H1 (cell line): ENCODE results near the gene BMERB1. TPM values are rescaled to one million over a fixed set of nuclear protein-coding genes. Genes with fewer than 3 reads are reported as not detected.

Experiments used
- CTCF ChIA-PET: fragments of 300-600 bp; sonication (Branson Sonifier 250); formaldehyde crosslinking; loops from one replicate; lab custom pipeline; 2021; ENCODE audit not compliant: partially characterized antibody; lab: Charles Lee
- POLR2A ChIA-PET: fragments of 300-600 bp; sonication (Branson Sonifier 250); formaldehyde crosslinking; loops from one replicate; lab custom pipeline; 2021; ENCODE audit warnings: inconsistent platforms; ENCODE audit not compliant: partially characterized antibody; lab: Charles Lee
- DNase-seq, 2 experiments: peaks; one replicate each; pipeline versions ENCODE4 v3.0.0 to v3.0.0-alpha.2; 2010 to 2022; ENCODE audit warnings: low spot score in 2 of 2, low read depth in 1 of 2, mixed read lengths in 1 of 2
- FAIRE-seq: peaks from 2 replicates; lab custom pipeline; 2011; peaks lifted over from hg19 to GRCh38; lab: Jason Lieb, UNC
- H2AFZ ChIP-seq: 2 replicates; pipeline ENCODE4 v1.8.1; 2012; ENCODE audit warnings: low read length, inconsistent platforms
- H2AK5ac ChIP-seq: 2 replicates; pipeline ENCODE4 v1.6.1; 2013; ENCODE audit warnings: low read depth, low read length
- H2BK120ac ChIP-seq: replicated peaks from 2 replicates; pipeline ENCODE3; 2013; ENCODE audit warnings: low read depth, low read length, inconsistent platforms
- H2BK12ac ChIP-seq: 2 replicates; pipeline ENCODE4 v1.6.1; 2013; ENCODE audit warnings: low read depth, low read length
- H2BK15ac ChIP-seq: 2 replicates; pipeline ENCODE4 v1.6.1; 2013; ENCODE audit warnings: low read length
- H2BK20ac ChIP-seq: 2 replicates; pipeline ENCODE4 v1.6.1; 2013; ENCODE audit warnings: low read length
- H2BK5ac ChIP-seq: 2 replicates; pipeline ENCODE4 v1.6.1; 2013; ENCODE audit warnings: low read depth, low read length
- H3K14ac ChIP-seq: 2 replicates; pipeline ENCODE4 v1.6.1; 2013; ENCODE audit warnings: inconsistent platforms; ENCODE audit not compliant: insufficient read length
- H3K18ac ChIP-seq: 2 replicates; pipeline ENCODE4 v1.6.1; 2013; ENCODE audit warnings: low read length; ENCODE audit errors: extremely low read depth
- H3K23ac ChIP-seq: 2 replicates; pipeline ENCODE4 v1.6.1; 2013; ENCODE audit warnings: inconsistent platforms; ENCODE audit not compliant: insufficient read length
- H3K23me2 ChIP-seq: 2 replicates; pipeline ENCODE4 v1.6.1; 2013; ENCODE audit warnings: low read depth, low read length
- H3K27ac ChIP-seq: 2 replicates; pipeline ENCODE4 v1.6.1; 2011; ENCODE audit warnings: low read depth, low read length, inconsistent platforms
- H3K27me3 ChIP-seq, 4 experiments: replicated peaks in 1 of 4; 1 replicate in 1 of 4; 2 replicates in 3 of 4; pipeline versions ENCODE4 v1.6.1 to v1.8.1; 2011 to 2013; ENCODE audit warnings: low read length in 3 of 4, mild to moderate bottlenecking in 3 of 4, inconsistent platforms in 2 of 4, mixed read lengths in 2 of 4, moderate library complexity in 1 of 4; ENCODE audit not compliant: control insufficient read depth in 3 of 4, insufficient read depth in 3 of 4; ENCODE audit errors: extremely low read depth in 1 of 4
- H3K36me3 ChIP-seq, 4 experiments: 2 replicates each; pipeline versions ENCODE4 v1.6.1 to v1.8.1; 2011 to 2013; ENCODE audit warnings: mild to moderate bottlenecking in 4 of 4, low read length in 3 of 4, moderate library complexity in 2 of 4, control low read depth in 1 of 4, inconsistent platforms in 1 of 4; ENCODE audit not compliant: insufficient read depth in 4 of 4, control insufficient read depth in 2 of 4
- H3K4ac ChIP-seq: replicated peaks from 2 replicates; pipeline ENCODE3; 2013; ENCODE audit warnings: low read length, low read depth, mixed read lengths, inconsistent platforms; ENCODE audit not compliant: insufficient read length
- H3K4me1 ChIP-seq, 4 experiments: replicated peaks in 1 of 4; 1 replicate in 1 of 4; 2 replicates in 3 of 4; pipeline versions ENCODE4 v1.6.1 to v1.8.1; 2011 to 2013; ENCODE audit warnings: low read length in 3 of 4, inconsistent platforms in 2 of 4, mixed read lengths in 1 of 4; ENCODE audit not compliant: insufficient read depth in 4 of 4, control insufficient read depth in 3 of 4
- H3K4me2 ChIP-seq, 2 experiments: 2 replicates each; pipeline versions ENCODE4 v1.6.1 to v1.8.1; 2011 to 2013; ENCODE audit warnings: low read depth in 2 of 2, low read length in 2 of 2, control low read depth in 1 of 2, inconsistent platforms in 1 of 2, mild to moderate bottlenecking in 1 of 2; ENCODE audit not compliant: insufficient read depth in 1 of 2
- H3K4me3 ChIP-seq, 4 experiments: fragments of 200-600, 300-600 bp in 1 of 4; sonication (generic), shearing (Covaris generic), sonication (Bioruptor Twin) in 1 of 4; 2 replicates each; pipeline versions ENCODE4 v1.5.1 to v1.8.1; 2011 to 2016; ENCODE audit warnings: low read length in 4 of 4, low read depth in 3 of 4, control low read depth in 2 of 4, inconsistent platforms in 2 of 4, mild to moderate bottlenecking in 2 of 4, mixed read lengths in 1 of 4, moderate library complexity in 1 of 4; ENCODE audit not compliant: insufficient read depth in 2 of 4; ENCODE audit errors: extremely low read depth in 1 of 4
- H3K56ac ChIP-seq: replicated peaks from 2 replicates; pipeline ENCODE3; 2013; ENCODE audit warnings: low read depth, mild to moderate bottlenecking, mixed read lengths, low read length, inconsistent platforms; ENCODE audit not compliant: insufficient read length
- H3K79me1 ChIP-seq: 2 replicates; pipeline ENCODE4 v1.6.1; 2013; ENCODE audit warnings: low read depth, low read length, control low read depth
- H3K79me2 ChIP-seq, 2 experiments: 2 replicates each; pipeline versions ENCODE4 v1.6.1 to v1.8.1; 2012 to 2013; ENCODE audit warnings: low read length in 2 of 2, mild to moderate bottlenecking in 2 of 2, inconsistent platforms in 1 of 2; ENCODE audit not compliant: insufficient read depth in 2 of 2, control insufficient read depth in 1 of 2
- H3K9ac ChIP-seq, 4 experiments: replicated peaks in 1 of 4; 1 replicate in 1 of 4; 2 replicates in 3 of 4; pipeline versions ENCODE4 v1.6.1 to v1.8.1; 2011 to 2013; ENCODE audit warnings: low read depth in 3 of 4, low read length in 3 of 4, control low read depth in 2 of 4, mild to moderate bottlenecking in 2 of 4, moderate library complexity in 2 of 4, inconsistent platforms in 1 of 4; ENCODE audit errors: extremely low read depth in 1 of 4
- H3K9me3 ChIP-seq, 2 experiments: 2 replicates each; pipeline versions ENCODE4 v1.6.1 to v1.8.1; 2012 to 2013; ENCODE audit warnings: mild to moderate bottlenecking in 2 of 2, moderate library complexity in 2 of 2, control low read depth in 1 of 2, inconsistent platforms in 1 of 2, low read depth in 1 of 2, low read length in 1 of 2, mixed read lengths in 1 of 2; ENCODE audit not compliant: insufficient read depth in 2 of 2
- H4K20me1 ChIP-seq, 2 experiments: replicated peaks in 1 of 2; 2 replicates each; pipeline versions ENCODE3 to v1.8.1; 2011 to 2013; ENCODE audit warnings: inconsistent platforms in 2 of 2, low read length in 2 of 2, mild to moderate bottlenecking in 1 of 2; ENCODE audit not compliant: insufficient read depth in 2 of 2, control insufficient read depth in 1 of 2
- H4K5ac ChIP-seq: 2 replicates; pipeline ENCODE4 v1.6.1; 2013; ENCODE audit warnings: low read length, low read depth, mixed read lengths, inconsistent platforms; ENCODE audit not compliant: insufficient read length
- H4K8ac ChIP-seq: 2 replicates; pipeline ENCODE4 v1.8.0; 2013; ENCODE audit warnings: mild to moderate bottlenecking, moderate library complexity, low read length, inconsistent platforms; ENCODE audit not compliant: insufficient read depth; ENCODE audit errors: extremely low read depth
- H4K91ac ChIP-seq: replicated peaks from 2 replicates; pipeline ENCODE3; 2013; ENCODE audit warnings: low read length, mixed read lengths, inconsistent platforms; ENCODE audit not compliant: insufficient read length
- CHD2 ChIP-seq: IDR thresholded peaks from 2 replicates; pipeline ENCODE4 v1.6.1; 2012; ENCODE audit warnings: low read length, improper control_type of control experiment
- KDM5A ChIP-seq: fragments of 200-600 bp; IDR thresholded peaks from 2 replicates; pipeline ENCODE4 v1.7.1; 2012; ENCODE audit warnings: mild to moderate bottlenecking, low read length, inconsistent platforms, mixed read lengths
- RBBP5 ChIP-seq: IDR thresholded peaks from 2 replicates; pipeline ENCODE4 v1.7.1; 2012; ENCODE audit warnings: low read depth, mild to moderate bottlenecking, inconsistent platforms, low read length, moderate library complexity, borderline replicate concordance
- RXRA ChIP-seq: IDR thresholded peaks from 2 replicates; pipeline ENCODE4 v1.6.1; 2011; ENCODE audit warnings: low read depth, mild to moderate bottlenecking, low read length, moderate library complexity; ENCODE audit not compliant: insufficient read depth
- SRF ChIP-seq: IDR thresholded peaks from 2 replicates; pipeline ENCODE4 v1.6.1; 2011; ENCODE audit warnings: mild to moderate bottlenecking, low read depth, low read length, moderate library complexity
- whole genome bisulfite sequencing, 2 experiments: shearing (Covaris generic) in 1 of 2; methylation state at CpG; one replicate each; pipeline versions ENCODE4 v1.1.6 to v1.1.7; 2013 to 2015; ENCODE audit warnings: low lambda C conversion rate in 2 of 2, mixed read lengths in 2 of 2, inconsistent platforms in 1 of 2, low coverage in 1 of 2, missing lambda C conversion rate in 1 of 2; ENCODE audit not compliant: insufficient replicate concordance in 2 of 2, insufficient coverage in 1 of 2, insufficient read length in 1 of 2; ENCODE audit errors: extremely low coverage in 1 of 2, missing lambda C conversion rate in 1 of 2; 5-methylcytosine and 5-hydroxymethylcytosine counted together
- polyA plus RNA-seq, 7 experiments: library from polyadenylated mRNA; depleted of rRNA in 3 of 7; stranded (reverse) in 5 of 7; unstranded in 2 of 7; fragments of >200 nt in 5 of 7; fragments of 200-250 nt in 2 of 7; gene quantifications; 1 replicate in 5 of 7; 2 replicates in 1 of 7; 4 replicates in 1 of 7; pipeline versions ENCODE4 v1.2.1 to v1.2.3, GENCODE V29; 2011 to 2013; ENCODE audit warnings: missing spikeins in 2 of 7, mixed read lengths in 2 of 7
- total RNA-seq: library from RNA; stranded (reverse); fragmentation: NEBNext Ultra II Directional; extraction: Animal tissue kit (Norgen Biotek cat#: 25700); gene quantifications from 2 replicates; pipeline ENCODE4 v1.2.1, GENCODE V29; 2021

BMERB1 gene
- total and polyA plus RNA-seq, 2 of the 8 experiments (the other 6 are each of a cell fraction or from before 2014, with no cell fraction given), result 23.5 to 27.1 TPM

- no peak for FAIRE-seq
- Histone ChIP-seq H2BK120ac (no peak overlapping the region), H4K8ac (no peak overlapping the region), H3K9ac (no peak overlapping the region), H4K20me1 (no peaks in the 10 kb centered on the region), H3K27me3 (no peaks in the 10 kb centered on the region), H3K4ac (no peak overlapping the region), H2BK5ac (no peak overlapping the region), H3K9me3 (peaks cover 7 to 12% of the 10 kb centered on the region in 2 experiments; a peak in 3 of 4 replicates), H3K56ac (no peak overlapping the region), H4K91ac (no peak overlapping the region), H3K79me1 (no peaks in the 10 kb centered on the region), H2BK12ac (no peak overlapping the region), H3K18ac (no peak overlapping the region), H2AFZ (no peak overlapping the region), H3K14ac (no peak overlapping the region), H3K36me3 (peaks cover 0 to 5% (median 3%) of the 10 kb centered on the region in 4 experiments; a peak in 3 of 8 replicates), H3K4me3 (no peak overlapping the region), H3K4me1 (no peaks in the 10 kb centered on the region), H3K23ac (no peak overlapping the region), H2AK5ac (no peak overlapping the region), H3K4me2 (no peak overlapping the region), H4K5ac (no peak overlapping the region), H3K23me2 (no peaks in the 10 kb centered on the region), H2BK20ac (no peak overlapping the region), H2BK15ac (no peak overlapping the region), H3K27ac (no peak overlapping the region), H3K79me2 (no peaks in the 10 kb centered on the region)
- 95% methylated on average over 10 of the region's 12 CpGs; no CpG with 5 or more reads in 1 of the 2 experiments for WGBS, 2 experiments
- CTCF ChIA-PET, result no interaction called here
- DNase-seq, result no peak
- POLR2A ChIA-PET, result no interaction called here
- TF ChIP-seq RXRA (no peak), KDM5A (no peak), RBBP5 (no peak), SRF (no peak), CHD2 (no peak)
Measured at GRCh38 chr16:15586716-15587115, 152.3 kb downstream of the BMERB1 start.
